ENCODE data around the gene RAPGEF3.

Gene RAPGEF3

DNA sequence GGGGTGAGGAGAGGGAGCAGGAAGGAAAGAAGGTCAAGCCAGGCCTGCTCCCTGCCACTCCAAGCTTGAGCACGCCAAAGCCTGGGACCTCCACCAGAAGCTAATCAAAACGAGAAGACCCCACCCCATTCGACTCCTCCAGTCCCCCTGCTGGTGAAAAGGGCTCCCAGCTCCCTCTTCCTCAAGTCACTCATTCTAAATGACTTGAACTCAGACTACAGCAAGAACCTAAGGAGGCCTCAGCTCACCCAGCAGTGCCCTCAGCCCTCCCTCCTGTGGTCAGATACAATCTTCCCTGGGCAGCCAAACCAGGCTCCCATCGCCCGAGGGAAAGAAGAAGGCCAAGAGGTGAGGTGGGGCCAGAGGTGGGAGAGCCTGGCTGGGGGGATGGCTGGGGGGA lies 43.6 kb upstream of the RAPGEF3 start:
- TF ChIP-seq, protein P1, sequence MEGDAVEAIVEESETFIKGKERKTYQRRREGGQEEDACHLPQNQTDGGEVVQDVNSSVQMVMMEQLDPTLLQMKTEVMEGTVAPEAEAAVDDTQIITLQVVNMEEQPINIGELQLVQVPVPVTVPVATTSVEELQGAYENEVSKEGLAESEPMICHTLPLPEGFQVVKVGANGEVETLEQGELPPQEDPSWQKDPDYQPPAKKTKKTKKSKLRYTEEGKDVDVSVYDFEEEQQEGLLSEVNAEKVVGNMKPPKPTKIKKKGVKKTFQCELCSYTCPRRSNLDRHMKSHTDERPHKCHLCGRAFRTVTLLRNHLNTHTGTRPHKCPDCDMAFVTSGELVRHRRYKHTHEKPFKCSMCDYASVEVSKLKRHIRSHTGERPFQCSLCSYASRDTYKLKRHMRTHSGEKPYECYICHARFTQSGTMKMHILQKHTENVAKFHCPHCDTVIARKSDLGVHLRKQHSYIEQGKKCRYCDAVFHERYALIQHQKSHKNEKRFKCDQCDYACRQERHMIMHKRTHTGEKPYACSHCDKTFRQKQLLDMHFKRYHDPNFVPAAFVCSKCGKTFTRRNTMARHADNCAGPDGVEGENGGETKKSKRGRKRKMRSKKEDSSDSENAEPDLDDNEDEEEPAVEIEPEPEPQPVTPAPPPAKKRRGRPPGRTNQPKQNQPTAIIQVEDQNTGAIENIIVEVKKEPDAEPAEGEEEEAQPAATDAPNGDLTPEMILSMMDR (IDR thresholded peaks at IDR 0.05; ENCODE audit: borderline replicate concordance, control extremely low read depth, extremely low read depth, insufficient read depth, missing control alignments): no peak
- DNase-seq (ENCODE audit: low spot score): no peak
- in situ Hi-C loops (cut with MboI; ENCODE audit: low sequenced_read_pairs, unreplicated experiment): no loop called here

DNA sequence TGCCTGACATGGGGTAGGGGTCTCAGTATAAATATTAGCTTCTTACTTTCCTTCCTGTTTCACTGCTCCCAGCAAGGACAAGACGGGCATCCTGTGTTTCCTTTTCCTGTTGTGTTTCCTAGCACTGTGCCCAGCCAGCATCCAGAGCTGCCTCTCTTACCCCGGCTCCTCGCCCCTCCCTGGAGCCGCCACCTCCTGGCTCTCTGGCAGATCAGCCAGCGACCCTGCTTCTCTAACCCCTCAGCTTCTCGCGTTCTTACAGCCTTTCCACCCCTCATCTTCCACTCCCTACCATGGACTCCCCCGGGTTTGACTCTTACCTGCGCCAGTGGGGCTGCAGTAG lies 43.2 kb upstream of the RAPGEF3 start:
- TF ChIP-seq, protein P1 (IDR thresholded peaks at IDR 0.05; ENCODE audit: borderline replicate concordance, control extremely low read depth, extremely low read depth, insufficient read depth, missing control alignments): no peak
- in situ Hi-C loops (cut with MboI; ENCODE audit: low sequenced_read_pairs, unreplicated experiment): no loop called here
- DNase-seq (ENCODE audit: low spot score): no peak

DNA sequence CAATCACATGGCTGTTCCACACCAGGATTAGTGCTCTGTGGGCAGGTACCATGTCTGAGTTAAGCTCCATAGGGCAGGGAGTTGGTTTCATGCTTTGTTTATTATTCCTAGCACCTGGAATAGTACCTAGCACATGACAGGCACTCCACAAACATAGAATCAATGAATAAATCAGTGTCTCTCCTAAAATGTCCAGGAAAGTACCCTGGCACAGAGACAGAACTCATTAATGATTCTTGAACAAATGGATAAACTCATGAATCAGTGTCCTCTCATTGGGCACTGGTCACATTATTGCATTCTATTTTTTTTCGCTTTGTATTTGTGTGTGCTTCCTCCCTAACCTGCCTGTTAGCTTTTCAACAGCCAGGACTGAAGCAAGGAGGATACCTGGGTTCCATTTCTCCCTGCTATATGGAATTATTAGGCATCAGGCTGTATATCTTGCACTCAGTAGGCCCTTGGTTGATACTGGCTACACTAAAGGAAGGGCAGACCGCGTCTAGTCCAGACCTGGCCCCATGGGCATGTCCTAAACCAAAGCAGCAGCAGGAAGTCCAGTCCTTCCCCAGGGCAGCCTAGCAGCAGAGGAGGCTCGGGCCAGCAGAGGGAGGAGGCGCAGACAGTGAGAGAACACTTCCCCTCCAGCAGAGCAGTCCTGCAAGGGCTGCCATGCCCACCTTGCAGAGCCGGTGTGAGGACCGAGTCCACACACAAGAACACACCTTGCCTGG lies 42.7 kb upstream of the RAPGEF3 start:
- DNase-seq (ENCODE audit: low spot score): no peak
- TF ChIP-seq, protein P1 (IDR thresholded peaks at IDR 0.05; ENCODE audit: borderline replicate concordance, control extremely low read depth, extremely low read depth, insufficient read depth, missing control alignments): no peak
- in situ Hi-C loops (cut with MboI; ENCODE audit: low sequenced_read_pairs, unreplicated experiment): no loop called here

DNA sequence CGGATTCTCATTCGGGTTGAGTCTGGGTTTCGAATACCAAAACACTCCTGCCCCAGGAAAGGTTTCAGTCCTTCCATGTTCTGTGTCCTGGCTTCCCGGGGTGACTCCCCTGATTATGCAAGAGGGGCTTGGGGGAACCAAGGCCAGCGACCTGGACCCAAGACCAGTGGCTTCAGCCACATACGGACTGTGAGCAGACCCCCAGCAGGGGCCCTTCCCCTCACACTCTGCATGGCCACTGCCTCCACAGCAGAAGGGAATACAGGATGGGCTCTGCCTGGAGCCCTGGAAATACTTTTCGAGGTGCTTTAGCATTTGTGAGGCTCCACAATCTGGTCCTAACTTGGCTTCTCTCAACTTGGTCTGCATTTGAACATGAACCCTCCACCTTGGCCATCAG lies 41.9 kb upstream of the RAPGEF3 start:
- no peak for DNase-seq (ENCODE audit: low spot score)
- in situ Hi-C loops (cut with MboI; ENCODE audit: low sequenced_read_pairs, unreplicated experiment): no loop called here
- TF ChIP-seq, protein P1 (IDR thresholded peaks at IDR 0.05; ENCODE audit: borderline replicate concordance, control extremely low read depth, extremely low read depth, insufficient read depth, missing control alignments): no peak

DNA sequence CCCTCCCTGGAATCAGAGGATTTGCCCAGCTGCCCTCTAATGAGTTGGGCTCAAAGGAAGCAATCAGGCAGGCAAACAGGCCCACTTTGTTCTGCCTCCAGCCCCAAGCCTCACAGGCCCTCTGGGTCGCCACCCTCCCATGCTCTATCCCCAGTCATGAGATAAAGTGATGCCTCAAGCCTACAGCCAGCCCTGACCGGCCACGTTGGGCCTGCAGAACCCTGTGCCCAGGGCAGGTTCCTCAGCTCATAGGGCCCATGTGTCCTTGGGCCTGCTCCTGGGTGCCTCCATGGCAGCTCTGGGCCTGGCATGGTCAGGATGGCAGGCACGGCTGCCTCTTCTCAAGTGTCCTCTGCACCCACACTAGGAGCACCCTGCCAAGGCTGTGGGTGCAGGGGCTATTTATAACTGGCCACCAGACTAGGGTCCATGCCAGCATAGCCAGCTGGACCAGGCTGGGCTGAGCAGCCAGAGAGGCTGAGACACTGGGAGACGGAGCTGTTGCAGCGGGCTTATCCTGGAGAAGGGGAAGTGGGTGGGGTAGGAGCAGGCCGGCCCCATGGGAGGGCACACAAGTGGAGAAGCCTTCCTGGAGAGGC lies 40.8 kb upstream of the RAPGEF3 start:
- DNase-seq (ENCODE audit: low spot score): no peak
- in situ Hi-C loops (cut with MboI; ENCODE audit: low sequenced_read_pairs, unreplicated experiment): no loop called here

DNA sequence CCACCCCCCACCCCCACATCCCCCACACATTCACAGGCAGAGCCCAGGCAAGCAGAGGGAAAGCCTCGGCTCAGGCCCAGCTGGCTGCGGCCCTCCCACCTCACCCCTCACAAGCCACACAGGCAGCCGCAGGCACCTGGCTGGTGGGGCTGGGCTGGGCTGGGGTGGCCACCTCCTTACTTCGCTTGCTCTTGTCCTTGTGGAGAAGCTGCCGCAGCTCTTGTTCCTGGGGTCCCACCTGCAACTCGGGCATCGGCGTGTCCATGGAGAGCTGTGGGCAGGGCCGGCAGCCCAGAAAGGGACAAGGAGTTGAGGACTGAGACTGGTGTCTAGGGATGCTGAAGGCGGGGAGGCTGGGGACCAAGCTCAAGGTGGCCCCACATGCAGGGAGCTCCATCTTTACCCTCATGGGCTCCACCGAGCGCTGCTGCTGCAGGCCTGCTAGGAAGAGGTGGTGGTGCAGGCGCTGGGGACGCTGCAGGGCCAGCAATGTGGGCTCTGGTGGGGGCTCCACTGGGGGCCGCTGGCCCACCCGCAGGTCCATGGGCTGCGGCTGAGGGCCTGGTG lies 39.8 kb upstream of the RAPGEF3 start:
- TF ChIP-seq, protein P1 (IDR thresholded peaks at IDR 0.05; ENCODE audit: borderline replicate concordance, control extremely low read depth, extremely low read depth, insufficient read depth, missing control alignments): no peak
- in situ Hi-C loops (cut with MboI; ENCODE audit: low sequenced_read_pairs, unreplicated experiment): no loop called here
- no peak for DNase-seq (ENCODE audit: low spot score)

More for the DNA sequence above, 40.8 kb upstream of the RAPGEF3 start:
- TF ChIP-seq, protein P1 (IDR thresholded peaks at IDR 0.05; ENCODE audit: borderline replicate concordance, control extremely low read depth, extremely low read depth, insufficient read depth, missing control alignments): no peak
